Astrocyte (in vitro differentiated cells and primary cell): ENCODE data around the gene SNAPC1. TPM values are rescaled to one million over a fixed set of nuclear protein-coding genes. Genes with fewer than 3 reads are reported as not detected.

Experiments
- DNase-seq: peaks from one replicate; pipeline ENCODE4 v3.0.0-alpha.2; 2010; ENCODE audit warnings: low read depth
- FAIRE-seq: peaks from 2 replicates; lab custom pipeline; 2011; peaks lifted over from hg19 to GRCh38; lab: Jason Lieb, UNC
- H2AFZ ChIP-seq: 2 replicates; pipeline ENCODE4 v1.6.0; 2012; ENCODE audit warnings: low read depth, low read length, inconsistent platforms
- H3K27ac ChIP-seq: 2 replicates; pipeline ENCODE4 v1.5.1; 2011; ENCODE audit warnings: low read depth, low read length, inconsistent platforms
- H3K27me3 ChIP-seq: 2 replicates; pipeline ENCODE4 v1.6.0; 2011; ENCODE audit warnings: low read length, inconsistent platforms; ENCODE audit not compliant: insufficient read depth
- H3K36me3 ChIP-seq: 2 replicates; pipeline ENCODE4 v1.5.1; 2011; ENCODE audit warnings: low read length, inconsistent platforms; ENCODE audit not compliant: insufficient read depth
- H3K4me1 ChIP-seq: 2 replicates; pipeline ENCODE4 v1.5.1; 2011; ENCODE audit warnings: low read length, inconsistent platforms; ENCODE audit not compliant: insufficient read depth
- H3K4me2 ChIP-seq: 2 replicates; pipeline ENCODE4 v1.6.0; 2012; ENCODE audit warnings: low read length, inconsistent platforms
- H3K4me3 ChIP-seq: 2 replicates; pipeline ENCODE4 v1.5.1; 2011; ENCODE audit warnings: low read depth, mild to moderate bottlenecking, low read length, inconsistent platforms; ENCODE audit not compliant: insufficient read depth
- H3K79me2 ChIP-seq: 2 replicates; pipeline ENCODE4 v1.6.0; 2012; ENCODE audit warnings: mild to moderate bottlenecking, low read length, inconsistent platforms; ENCODE audit not compliant: insufficient read depth
- H3K9ac ChIP-seq: 2 replicates; pipeline ENCODE4 v1.6.0; 2012; ENCODE audit warnings: mild to moderate bottlenecking, low read length, inconsistent platforms
- H3K9me3 ChIP-seq: 2 replicates; pipeline ENCODE4 v1.5.1; 2012; ENCODE audit warnings: low read depth, mild to moderate bottlenecking, low read length, inconsistent platforms; ENCODE audit not compliant: insufficient read depth
- H4K20me1 ChIP-seq: 2 replicates; pipeline ENCODE4 v1.6.0; 2012; ENCODE audit warnings: low read length, inconsistent platforms; ENCODE audit not compliant: insufficient read depth
- H3K27ac Mint-ChIP-seq: one replicate; pipeline ENCODE4 v1.8.0; 2021; ENCODE audit warnings: mild to moderate bottlenecking, mixed read lengths; ENCODE audit not compliant: unreplicated experiment
- H3K27me3 Mint-ChIP-seq: one replicate; pipeline ENCODE4 v1.8.0; 2021; ENCODE audit warnings: low read depth, mixed read lengths; ENCODE audit not compliant: unreplicated experiment
- H3K36me3 Mint-ChIP-seq: one replicate; pipeline ENCODE4 v1.8.0; 2021; ENCODE audit warnings: low read depth, mixed read lengths; ENCODE audit not compliant: unreplicated experiment
- H3K4me1 Mint-ChIP-seq: one replicate; pipeline ENCODE4 v1.8.0; 2021; ENCODE audit warnings: low read depth, mixed read lengths; ENCODE audit not compliant: unreplicated experiment
- H3K4me3 Mint-ChIP-seq: one replicate; pipeline ENCODE4 v1.8.0; 2021; ENCODE audit warnings: mild to moderate bottlenecking, moderate library complexity, mixed read lengths; ENCODE audit not compliant: unreplicated experiment
- H3K9me3 Mint-ChIP-seq: one replicate; pipeline ENCODE4 v1.8.0; 2021; ENCODE audit warnings: mild to moderate bottlenecking, mixed read lengths; ENCODE audit not compliant: unreplicated experiment
- EZH2 ChIP-seq: IDR thresholded peaks from 2 replicates; pipeline ENCODE4 v1.6.1; 2012; ENCODE audit warnings: mild to moderate bottlenecking, low read length, inconsistent platforms; ENCODE audit not compliant: insufficient read depth
- total RNA-seq: library from RNA; stranded (reverse); gene quantifications from 2 replicates; pipeline ENCODE4 v1.2.1, GENCODE V29; 2021
- TF ChIP-seq, protein P1 (sequence below): IDR thresholded peaks from 2 replicates; pipeline ENCODE4 v1.5.1; 2011; ENCODE audit warnings: low read depth, mild to moderate bottlenecking, inconsistent platforms, low read length, moderate library complexity; ENCODE audit not compliant: insufficient read depth

SNAPC1 gene
- total RNA-seq, 1 donor from 2014 or later = 14.1 TPM

DNA sequence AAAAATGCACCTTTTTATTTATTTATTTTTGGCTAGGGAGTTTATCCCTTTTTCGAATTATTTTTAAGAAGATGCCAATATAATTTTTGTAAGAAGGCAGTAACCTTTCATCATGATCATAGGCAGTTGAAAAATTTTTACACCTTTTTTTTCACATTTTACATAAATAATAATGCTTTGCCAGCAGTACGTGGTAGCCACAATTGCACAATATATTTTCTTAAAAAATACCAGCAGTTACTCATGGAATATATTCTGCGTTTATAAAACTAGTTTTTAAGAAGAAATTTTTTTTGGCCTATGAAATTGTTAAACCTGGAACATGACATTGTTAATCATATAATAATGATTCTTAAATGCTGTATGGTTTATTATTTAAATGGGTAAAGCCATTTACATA, 14.9 kb upstream of the SNAPC1 start:
- Histone ChIP-seq H3K4me1 (peaks cover 3% of the 10 kb centered on the region), H3K79me2 (peaks cover 14% of the 10 kb centered on the region), H3K9ac (no peak overlapping the region), H3K27ac (no peak overlapping the region), H4K20me1 (peaks cover 36% of the 10 kb centered on the region), H3K4me3 (no peak overlapping the region), H3K9me3 (no peaks in the 10 kb centered on the region), H3K4me2 (no peak overlapping the region), H3K27me3 (no peaks in the 10 kb centered on the region), H2AFZ (no peak overlapping the region), H3K36me3 (peaks cover 53% of the 10 kb centered on the region)
- Mint-ChIP-seq H3K4me1 (peaks cover 31% of the 10 kb centered on the region), H3K27me3 (no peaks in the 10 kb centered on the region), H3K4me3 (peak overlapping the region; percentile 27), H3K27ac (no peak overlapping the region), H3K9me3 (no peaks in the 10 kb centered on the region), H3K36me3 (peaks cover 27% of the 10 kb centered on the region)
- TF ChIP-seq EZH2 = no peak
- TF ChIP-seq, protein P1, sequence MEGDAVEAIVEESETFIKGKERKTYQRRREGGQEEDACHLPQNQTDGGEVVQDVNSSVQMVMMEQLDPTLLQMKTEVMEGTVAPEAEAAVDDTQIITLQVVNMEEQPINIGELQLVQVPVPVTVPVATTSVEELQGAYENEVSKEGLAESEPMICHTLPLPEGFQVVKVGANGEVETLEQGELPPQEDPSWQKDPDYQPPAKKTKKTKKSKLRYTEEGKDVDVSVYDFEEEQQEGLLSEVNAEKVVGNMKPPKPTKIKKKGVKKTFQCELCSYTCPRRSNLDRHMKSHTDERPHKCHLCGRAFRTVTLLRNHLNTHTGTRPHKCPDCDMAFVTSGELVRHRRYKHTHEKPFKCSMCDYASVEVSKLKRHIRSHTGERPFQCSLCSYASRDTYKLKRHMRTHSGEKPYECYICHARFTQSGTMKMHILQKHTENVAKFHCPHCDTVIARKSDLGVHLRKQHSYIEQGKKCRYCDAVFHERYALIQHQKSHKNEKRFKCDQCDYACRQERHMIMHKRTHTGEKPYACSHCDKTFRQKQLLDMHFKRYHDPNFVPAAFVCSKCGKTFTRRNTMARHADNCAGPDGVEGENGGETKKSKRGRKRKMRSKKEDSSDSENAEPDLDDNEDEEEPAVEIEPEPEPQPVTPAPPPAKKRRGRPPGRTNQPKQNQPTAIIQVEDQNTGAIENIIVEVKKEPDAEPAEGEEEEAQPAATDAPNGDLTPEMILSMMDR = no peak
- DNase-seq (no peak), FAIRE-seq (no peak)

DNA sequence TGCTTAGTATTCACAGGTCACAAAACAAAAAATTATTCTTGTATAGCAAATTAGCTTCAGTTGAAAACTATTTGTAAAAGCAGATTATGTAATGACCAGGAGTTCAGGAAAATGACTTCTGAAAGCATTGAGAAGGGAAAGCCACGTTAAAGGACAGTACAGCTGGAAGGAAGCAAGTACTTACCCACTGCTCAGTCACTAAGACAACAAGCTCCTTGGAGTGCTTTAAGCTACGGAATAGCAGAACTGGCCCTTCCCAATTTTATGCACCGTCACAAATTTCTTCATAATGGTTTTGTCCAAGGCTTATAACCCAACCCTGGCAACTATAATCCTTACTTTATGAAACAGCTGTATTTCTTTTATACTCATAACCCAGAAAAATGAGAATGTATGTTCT, 13.0 kb upstream of the SNAPC1 start:
- Mint-ChIP-seq H3K9me3 (no peaks in the 10 kb centered on the region), H3K4me3 (peak overlapping the region; percentile 84), H3K27me3 (no peaks in the 10 kb centered on the region), H3K36me3 (peaks cover 28% of the 10 kb centered on the region), H3K4me1 (peaks cover 40% of the 10 kb centered on the region), H3K27ac (no peak overlapping the region)
- no peak overlapping the region for H3K9ac ChIP-seq
- H3K4me2 ChIP-seq = no peak overlapping the region
- H3K36me3 ChIP-seq = peaks cover 45% of the 10 kb centered on the region
- H3K79me2 ChIP-seq = peaks cover 12% of the 10 kb centered on the region
- no peaks in the 10 kb centered on the region for H3K9me3 ChIP-seq
- H4K20me1 ChIP-seq = peaks cover 22% of the 10 kb centered on the region
- no peaks in the 10 kb centered on the region for H3K27me3 ChIP-seq
- TF ChIP-seq, protein P1 = no peak
- no peak for TF ChIP-seq EZH2
- H2AFZ ChIP-seq = no peak overlapping the region
- FAIRE-seq (no peak), DNase-seq (no peak)
- peaks cover 3% of the 10 kb centered on the region for H3K4me1 ChIP-seq
- no peak overlapping the region for H3K27ac ChIP-seq
- no peak overlapping the region for H3K4me3 ChIP-seq

DNA sequence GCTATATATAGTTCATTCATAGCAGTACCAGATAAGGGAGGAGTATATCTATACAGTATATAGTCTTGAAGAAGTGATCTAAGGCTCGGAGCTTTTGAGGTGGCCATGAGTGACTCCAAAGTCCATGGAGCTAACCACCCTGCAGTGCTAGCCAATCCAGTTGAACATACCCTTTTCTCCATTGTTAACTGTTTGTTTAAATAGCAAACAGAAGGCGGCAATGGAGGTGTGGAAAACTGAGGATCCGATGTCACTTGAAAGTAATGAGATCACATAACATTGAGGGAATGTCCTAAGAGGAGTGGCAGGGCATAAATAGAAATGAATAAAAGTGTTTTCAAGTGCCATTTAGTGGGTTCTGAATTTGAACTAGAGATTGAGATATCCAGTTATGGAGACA, 12.4 kb upstream of the SNAPC1 start:
- no peaks in the 10 kb centered on the region for H3K9me3 Mint-ChIP-seq
- H4K20me1 ChIP-seq = peaks cover 19% of the 10 kb centered on the region
- H3K36me3 Mint-ChIP-seq = peaks cover 28% of the 10 kb centered on the region
- H3K9ac ChIP-seq = no peak overlapping the region
- H3K4me3 Mint-ChIP-seq = peak overlapping the region; percentile 84
- no peaks in the 10 kb centered on the region for H3K9me3 ChIP-seq
- peaks cover 3% of the 10 kb centered on the region for H3K4me1 ChIP-seq
- H3K27me3 Mint-ChIP-seq = no peaks in the 10 kb centered on the region
- no peak for DNase-seq
- H3K4me1 Mint-ChIP-seq = peaks cover 44% of the 10 kb centered on the region
- H3K4me3 ChIP-seq = no peak overlapping the region
- peak overlapping the region; percentile 81 for H3K27ac Mint-ChIP-seq
- H3K79me2 ChIP-seq = peaks cover 12% of the 10 kb centered on the region
- H3K27ac ChIP-seq = no peak overlapping the region
- no peaks in the 10 kb centered on the region for H3K27me3 ChIP-seq
- TF ChIP-seq EZH2 = no peak
- TF ChIP-seq, protein P1 = no peak
- no peak overlapping the region for H2AFZ ChIP-seq
- no peak for FAIRE-seq
- H3K4me2 ChIP-seq = peak overlapping the region; percentile 76
- H3K36me3 ChIP-seq = peaks cover 41% of the 10 kb centered on the region
